ENCODE results near the gene ATXN7L1.

GRCh38 chr7:105816954-105817615 is 59.3 kb downstream of the ATXN7L1 start:
- TF ChIP-seq ATF1 (CRISPR knock-in tag; IDR thresholded peaks at IDR 0.05): no peak
- no peak for TF ChIP-seq SOX15 (CRISPR knock-in tag; IDR thresholded peaks at IDR 0.05)
- TF ChIP-seq MYBL2 (CRISPR knock-in tag; IDR thresholded peaks at IDR 0.05): no peak
- no peak for TF ChIP-seq ATF2 (CRISPR knock-in tag; IDR thresholded peaks at IDR 0.05; ENCODE audit: borderline replicate concordance, low read depth)
- TF ChIP-seq CTCF (IDR thresholded peaks at IDR 0.05): no peak
